Endodermal cell (in vitro differentiated cells): ENCODE measurements around the gene KCNIP3. TPM values are rescaled to one million over a fixed set of nuclear protein-coding genes. Genes with fewer than 3 reads are reported as not detected.

ENCODE experiments used
- DNase-seq: peaks from one replicate; pipeline ENCODE4 v3.0.0-alpha.2; 2017
- H3K27ac ChIP-seq: 2 replicates; pipeline ENCODE4 v1.5.1; 2013; ENCODE audit warnings: mild to moderate bottlenecking, low read depth, low read length, moderate library complexity
- H3K27me3 ChIP-seq: 2 replicates; pipeline ENCODE4 v1.6.1; 2013; ENCODE audit warnings: mild to moderate bottlenecking, low read length, moderate library complexity; ENCODE audit not compliant: insufficient read depth, control insufficient read depth, poor library complexity, severe bottlenecking
- H3K36me3 ChIP-seq: 2 replicates; pipeline ENCODE4 v1.7.0; 2013; ENCODE audit warnings: mild to moderate bottlenecking, low read length, moderate library complexity; ENCODE audit not compliant: control insufficient read depth, insufficient read depth
- H3K4me1 ChIP-seq: one replicate; pipeline ENCODE4 v1.7.0; 2013; ENCODE audit warnings: low read length; ENCODE audit not compliant: control insufficient read depth, insufficient read depth
- H3K4me3 ChIP-seq: 2 replicates; pipeline ENCODE4 v1.5.1; 2013; ENCODE audit warnings: mild to moderate bottlenecking, low read length, moderate library complexity
- H3K9ac ChIP-seq: 2 replicates; pipeline ENCODE4 v1.6.1; 2013; ENCODE audit warnings: mild to moderate bottlenecking, low read length, moderate library complexity; ENCODE audit not compliant: poor library complexity, severe bottlenecking; ENCODE audit errors: extremely low read depth
- H3K9me3 ChIP-seq: 2 replicates; pipeline ENCODE4 v1.6.1; 2013; ENCODE audit warnings: mild to moderate bottlenecking, low read length, moderate library complexity; ENCODE audit not compliant: control insufficient read depth
- H3K27ac Mint-ChIP-seq: 2 replicates; pipeline ENCODE4 v1.8.0; 2020; ENCODE audit warnings: mixed read lengths
- H3K27me3 Mint-ChIP-seq: 2 replicates; pipeline ENCODE4 v1.8.0; 2021; ENCODE audit warnings: mild to moderate bottlenecking, mixed read lengths; ENCODE audit not compliant: insufficient read depth
- H3K36me3 Mint-ChIP-seq: 2 replicates; pipeline ENCODE4 v1.8.0; 2020; ENCODE audit warnings: low read depth, mixed read lengths
- H3K4me1 Mint-ChIP-seq: 2 replicates; pipeline ENCODE4 v1.8.0; 2020; ENCODE audit warnings: mixed read lengths
- H3K4me3 Mint-ChIP-seq: 2 replicates; pipeline ENCODE4 v1.8.0; 2020; ENCODE audit warnings: mild to moderate bottlenecking, moderate library complexity, mixed read lengths
- H3K9me3 Mint-ChIP-seq: 2 replicates; pipeline ENCODE4 v1.8.0; 2020; ENCODE audit warnings: mild to moderate bottlenecking, mixed read lengths
- WGBS, 2 experiments: methylation state at CpG; one replicate each; pipeline versions ENCODE4 v1.1.5 to v1.1.7; 2013; ENCODE audit warnings: missing lambda C conversion rate in 2 of 2, mixed read lengths in 1 of 2; ENCODE audit not compliant: insufficient coverage in 1 of 2, insufficient read length in 1 of 2; 5-methylcytosine and 5-hydroxymethylcytosine counted together
- total RNA-seq, 2 donors: library from RNA; stranded (reverse); fragmentation: NEBNext Ultra II Directional in 1 of 2; extraction: Animal tissue kit (Norgen Biotek cat#: 25700) in 1 of 2; gene quantifications; 2 replicates in 1 of 2; 3 replicates in 1 of 2; pipeline ENCODE4 v1.2.1, GENCODE V29; 2021
- TF ChIP-seq, protein P1 (sequence below): fragments of 200-600 bp; sonication (generic); conservative IDR thresholded peaks from 2 replicates; pipeline ENCODE4 v1.5.0; 2021; ENCODE audit warnings: antibody characterized with exemption, mild to moderate bottlenecking

The KCNIP3 gene
- total RNA-seq, 2 donors from 2014 or later = 0.26 to 1.3 TPM

DNA sequence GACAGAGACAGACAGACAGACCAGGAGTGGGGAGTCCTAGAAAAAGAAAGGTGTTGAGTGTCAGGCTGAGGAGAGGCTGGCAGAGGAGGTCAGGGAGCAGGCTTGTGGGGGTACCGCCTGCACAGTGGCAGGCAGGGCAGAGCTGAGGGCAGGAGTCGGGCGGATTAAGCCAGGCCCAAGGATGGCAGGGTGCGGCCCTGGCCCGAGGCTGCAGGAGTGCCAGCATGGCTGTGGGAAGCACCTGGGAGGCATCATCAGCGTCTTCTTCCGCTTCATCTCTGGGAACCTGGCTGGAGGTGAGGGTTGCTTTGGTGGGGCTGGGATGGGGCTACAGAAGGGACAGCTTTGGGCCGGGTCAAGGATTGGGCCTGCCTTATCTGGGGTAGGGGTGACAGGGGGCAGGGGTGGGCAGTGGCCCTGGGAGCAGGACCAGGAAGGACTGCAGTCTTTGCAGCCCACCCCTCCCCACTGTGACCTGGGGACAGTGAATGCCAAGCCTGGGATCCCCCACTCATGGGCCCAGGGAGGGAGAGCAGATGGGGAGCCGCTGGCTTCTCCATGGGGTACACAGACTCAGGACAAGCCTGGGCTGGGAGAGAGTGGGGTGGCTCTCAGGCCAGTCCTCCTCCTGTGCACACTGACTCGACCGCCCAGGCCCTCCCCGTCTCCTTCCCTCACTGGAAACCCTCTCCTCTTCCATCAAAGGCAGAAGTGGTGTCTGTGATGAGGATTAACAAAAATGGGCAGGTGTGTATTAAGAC, 20.7 kb downstream of the KCNIP3 start:
- DNase-seq = no peak
- H3K4me1 Mint-ChIP-seq = no peaks in the 10 kb centered on the region
- no peaks in the 10 kb centered on the region for H3K27me3 ChIP-seq
- TF ChIP-seq, protein P1, sequence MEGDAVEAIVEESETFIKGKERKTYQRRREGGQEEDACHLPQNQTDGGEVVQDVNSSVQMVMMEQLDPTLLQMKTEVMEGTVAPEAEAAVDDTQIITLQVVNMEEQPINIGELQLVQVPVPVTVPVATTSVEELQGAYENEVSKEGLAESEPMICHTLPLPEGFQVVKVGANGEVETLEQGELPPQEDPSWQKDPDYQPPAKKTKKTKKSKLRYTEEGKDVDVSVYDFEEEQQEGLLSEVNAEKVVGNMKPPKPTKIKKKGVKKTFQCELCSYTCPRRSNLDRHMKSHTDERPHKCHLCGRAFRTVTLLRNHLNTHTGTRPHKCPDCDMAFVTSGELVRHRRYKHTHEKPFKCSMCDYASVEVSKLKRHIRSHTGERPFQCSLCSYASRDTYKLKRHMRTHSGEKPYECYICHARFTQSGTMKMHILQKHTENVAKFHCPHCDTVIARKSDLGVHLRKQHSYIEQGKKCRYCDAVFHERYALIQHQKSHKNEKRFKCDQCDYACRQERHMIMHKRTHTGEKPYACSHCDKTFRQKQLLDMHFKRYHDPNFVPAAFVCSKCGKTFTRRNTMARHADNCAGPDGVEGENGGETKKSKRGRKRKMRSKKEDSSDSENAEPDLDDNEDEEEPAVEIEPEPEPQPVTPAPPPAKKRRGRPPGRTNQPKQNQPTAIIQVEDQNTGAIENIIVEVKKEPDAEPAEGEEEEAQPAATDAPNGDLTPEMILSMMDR = no peak
- no peaks in the 10 kb centered on the region for H3K9me3 Mint-ChIP-seq
- H3K27me3 Mint-ChIP-seq = no peaks in the 10 kb centered on the region
- WGBS, 2 experiments = 90 to 100% methylated on average over 3 to 10 of the region's 12 CpGs
- H3K27ac ChIP-seq = no peak overlapping the region
- no peak overlapping the region for H3K27ac Mint-ChIP-seq
- H3K4me3 Mint-ChIP-seq = no peak overlapping the region
- no peaks in the 10 kb centered on the region for H3K36me3 ChIP-seq
- no peaks in the 10 kb centered on the region for H3K4me1 ChIP-seq
- H3K36me3 Mint-ChIP-seq = no peaks in the 10 kb centered on the region
- H3K4me3 ChIP-seq = no peak overlapping the region
- no peaks in the 10 kb centered on the region for H3K9me3 ChIP-seq
- H3K9ac ChIP-seq = no peak overlapping the region

DNA sequence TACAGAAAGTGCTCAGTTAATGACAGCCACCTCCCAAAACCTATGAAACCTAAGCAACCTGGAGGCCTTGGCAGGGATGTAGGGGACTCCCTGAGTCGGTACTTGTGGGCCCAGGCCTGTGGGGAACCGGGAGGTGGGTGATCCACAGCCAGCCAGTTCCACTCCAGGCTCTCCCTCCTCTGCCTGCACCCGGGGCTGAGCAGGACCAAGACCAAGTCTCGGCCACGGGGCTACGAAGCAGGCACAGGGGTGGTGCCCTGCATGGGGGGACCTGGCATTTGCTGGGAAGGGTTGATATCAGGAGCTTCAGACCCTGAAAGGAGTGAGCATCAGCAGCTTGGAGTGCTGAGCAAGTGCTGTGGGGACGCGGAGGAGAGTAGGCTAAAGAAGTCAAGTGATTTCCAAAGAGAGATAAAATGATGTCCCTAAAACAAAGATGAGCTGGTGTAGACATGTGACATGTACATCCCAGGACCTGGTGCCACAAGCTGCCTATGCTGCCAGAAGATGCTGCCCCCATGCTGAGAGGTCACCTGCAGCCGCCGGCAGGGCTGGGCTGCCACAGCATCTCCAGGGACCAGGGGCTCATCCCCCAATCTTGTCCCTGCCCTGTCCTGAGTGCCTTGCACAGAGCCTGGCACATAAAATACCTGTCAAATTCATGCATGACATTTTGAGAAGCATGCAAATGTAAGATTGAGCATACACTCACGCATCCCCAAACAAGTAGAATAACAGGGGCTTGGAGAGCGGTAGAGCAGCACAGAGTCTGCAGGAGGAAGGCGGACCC, 21.5 kb downstream of the KCNIP3 start:
- Histone ChIP-seq H3K36me3 (no peaks in the 10 kb centered on the region), H3K27ac (no peak overlapping the region), H3K27me3 (no peaks in the 10 kb centered on the region), H3K9me3 (no peaks in the 10 kb centered on the region), H3K9ac (no peak overlapping the region), H3K4me3 (no peak overlapping the region), H3K4me1 (no peaks in the 10 kb centered on the region)
- WGBS, 2 experiments = 87 to 91% methylated on average over 9 to 13 of the region's 13 CpGs
- Mint-ChIP-seq H3K9me3 (no peaks in the 10 kb centered on the region), H3K4me1 (no peaks in the 10 kb centered on the region), H3K36me3 (no peaks in the 10 kb centered on the region), H3K27ac (no peak overlapping the region), H3K27me3 (no peaks in the 10 kb centered on the region), H3K4me3 (no peak overlapping the region)
- TF ChIP-seq, protein P1 = no peak
- DNase-seq = no peak

DNA sequence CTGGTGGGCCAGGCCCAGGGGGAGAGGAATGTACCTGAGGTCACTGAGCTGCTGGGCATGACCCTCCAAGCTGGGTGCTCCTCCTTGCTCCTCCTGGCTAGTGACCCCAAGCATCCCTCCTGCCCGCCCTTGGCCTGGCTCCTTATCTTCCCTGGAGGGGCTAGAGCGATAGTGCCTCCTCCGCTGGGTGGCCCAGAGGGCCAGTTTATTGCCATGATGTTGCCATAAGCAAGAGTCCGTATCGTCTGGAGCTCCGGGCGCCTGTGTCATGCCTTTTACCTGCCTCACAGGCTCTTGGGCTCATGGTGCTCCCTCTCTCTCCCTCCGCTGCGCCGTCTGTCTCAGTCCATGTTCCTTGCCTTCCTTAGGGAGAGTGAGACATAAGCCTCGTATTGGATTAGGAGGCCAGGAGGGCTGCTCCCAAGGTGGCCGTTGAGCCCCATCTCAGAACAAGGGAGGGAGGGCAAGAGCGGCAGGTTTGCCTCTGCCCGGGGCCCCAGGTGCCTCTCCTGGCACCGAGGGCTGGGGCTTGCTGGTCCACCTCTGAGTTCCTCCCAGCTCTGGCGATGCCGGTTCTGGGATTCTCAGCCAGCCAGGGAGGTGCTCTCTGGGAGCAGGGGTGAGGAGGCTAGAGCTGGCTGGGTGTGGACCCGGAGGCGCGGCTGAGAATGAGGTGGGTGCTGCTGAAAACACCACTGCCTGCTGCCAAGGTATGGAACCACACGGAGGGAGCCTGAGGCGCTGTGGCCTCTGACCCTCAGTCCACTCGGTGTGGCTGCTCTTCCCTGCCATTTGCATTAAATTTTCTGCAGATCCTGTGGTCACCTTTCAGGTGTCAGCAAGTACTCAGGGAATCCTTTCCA, 22.6 kb downstream of the KCNIP3 start:
- H3K27ac Mint-ChIP-seq = no peak overlapping the region
- DNase-seq = no peak
- Histone ChIP-seq H3K4me1 (no peaks in the 10 kb centered on the region), H3K27me3 (no peaks in the 10 kb centered on the region), H3K36me3 (no peaks in the 10 kb centered on the region), H3K4me3 (no peak overlapping the region), H3K9me3 (no peaks in the 10 kb centered on the region), H3K9ac (no peak overlapping the region), H3K27ac (no peak overlapping the region)
- no peak overlapping the region for H3K4me3 Mint-ChIP-seq
- no peaks in the 10 kb centered on the region for H3K4me1 Mint-ChIP-seq
- WGBS, 2 experiments = 90 to 93% methylated on average over 12 to 23 of the region's 23 CpGs
- no peaks in the 10 kb centered on the region for H3K36me3 Mint-ChIP-seq
- no peaks in the 10 kb centered on the region for H3K27me3 Mint-ChIP-seq
- H3K9me3 Mint-ChIP-seq = no peaks in the 10 kb centered on the region
- TF ChIP-seq, protein P1 = no peak
